ENCODE results near the gene BMP5. TPM values are rescaled to one million over a fixed set of nuclear protein-coding genes. Genes with fewer than 3 reads are reported as not detected.

Gene BMP5
- total RNA-seq, 1 experiment from 2014 or later = 0.48 TPM

DNA sequence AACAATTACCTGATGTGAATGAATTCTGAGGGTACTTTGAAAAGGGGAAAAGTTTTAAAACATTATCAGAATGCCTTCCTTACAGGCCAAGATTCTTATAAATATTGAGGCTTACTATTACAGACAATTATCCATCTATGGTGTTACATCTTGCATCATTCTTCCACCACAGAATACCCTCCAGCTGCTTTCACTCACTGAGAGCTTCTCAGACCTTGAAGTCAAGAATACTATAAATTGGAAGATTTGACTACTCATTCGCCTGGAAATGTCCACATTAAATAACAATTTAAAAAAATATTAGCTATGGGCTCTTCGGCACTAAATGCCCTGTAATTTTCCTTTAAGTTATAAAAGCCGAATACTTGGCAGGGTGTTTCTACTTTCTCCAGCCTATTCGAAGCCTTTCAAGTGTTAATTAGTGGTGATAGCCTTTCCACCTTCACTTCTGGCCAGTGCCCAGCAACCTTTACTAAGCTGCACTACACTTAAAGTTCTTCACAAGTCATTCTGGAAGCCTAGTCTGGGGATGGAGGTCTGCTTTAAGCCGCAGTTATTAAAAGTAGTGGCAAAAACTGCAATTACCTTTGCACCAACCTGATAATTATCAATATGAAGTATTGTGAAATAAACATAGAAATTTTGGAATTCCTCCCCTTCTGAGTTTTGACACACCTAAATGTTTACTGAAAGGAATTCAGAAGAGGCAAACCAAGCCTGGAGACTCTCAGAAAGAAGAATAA lies 100.9 kb downstream of the BMP5 start:
- POLR2A ChIA-PET = no interaction called here
- Mint-ChIP-seq H3K27ac (ENCODE audit: unreplicated experiment) (no peak overlapping the region), H3K9me3 (ENCODE audit: unreplicated experiment) (no peaks in the 10 kb centered on the region), H3K27me3 (ENCODE audit: insufficient read depth, unreplicated experiment) (peaks cover 4% of the 10 kb centered on the region), H3K4me1 (ENCODE audit: low read depth, unreplicated experiment) (peaks cover 6% of the 10 kb centered on the region), H3K36me3 (ENCODE audit: insufficient read depth, unreplicated experiment) (no peaks in the 10 kb centered on the region), H3K4me3 (ENCODE audit: unreplicated experiment) (no peak overlapping the region)
- DNase-seq = no peak
- no TSS peak for BruUV-seq (replicated peaks)
- no peaks in the 10 kb centered on the region for H3K9me3 ChIP-seq
- CTCF ChIA-PET = no interaction called here
- intact Hi-C loops (cut with micrococcal nuclease; ENCODE audit: unreplicated experiment) = no loop called here
- H3K36me3 ChIP-seq (ENCODE audit: control insufficient read depth, insufficient read depth, low read length) = no peaks in the 10 kb centered on the region
- H3K27me3 ChIP-seq (replicated peaks; ENCODE audit: control insufficient read depth, insufficient read depth, low read length) = no peaks in the 10 kb centered on the region
- TF ChIP-seq, protein P1, sequence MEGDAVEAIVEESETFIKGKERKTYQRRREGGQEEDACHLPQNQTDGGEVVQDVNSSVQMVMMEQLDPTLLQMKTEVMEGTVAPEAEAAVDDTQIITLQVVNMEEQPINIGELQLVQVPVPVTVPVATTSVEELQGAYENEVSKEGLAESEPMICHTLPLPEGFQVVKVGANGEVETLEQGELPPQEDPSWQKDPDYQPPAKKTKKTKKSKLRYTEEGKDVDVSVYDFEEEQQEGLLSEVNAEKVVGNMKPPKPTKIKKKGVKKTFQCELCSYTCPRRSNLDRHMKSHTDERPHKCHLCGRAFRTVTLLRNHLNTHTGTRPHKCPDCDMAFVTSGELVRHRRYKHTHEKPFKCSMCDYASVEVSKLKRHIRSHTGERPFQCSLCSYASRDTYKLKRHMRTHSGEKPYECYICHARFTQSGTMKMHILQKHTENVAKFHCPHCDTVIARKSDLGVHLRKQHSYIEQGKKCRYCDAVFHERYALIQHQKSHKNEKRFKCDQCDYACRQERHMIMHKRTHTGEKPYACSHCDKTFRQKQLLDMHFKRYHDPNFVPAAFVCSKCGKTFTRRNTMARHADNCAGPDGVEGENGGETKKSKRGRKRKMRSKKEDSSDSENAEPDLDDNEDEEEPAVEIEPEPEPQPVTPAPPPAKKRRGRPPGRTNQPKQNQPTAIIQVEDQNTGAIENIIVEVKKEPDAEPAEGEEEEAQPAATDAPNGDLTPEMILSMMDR (IDR thresholded peaks at IDR 0.05; ENCODE audit: insufficient read depth in 1 of 2, low read depth in 1 of 2, low read length in 1 of 2, severe bottlenecking in 1 of 2, unreplicated experiment in 1 of 2) = no peak
- no peak overlapping the region for H3K4me3 ChIP-seq (ENCODE audit: low read depth, low read length)
- H3K4me1 ChIP-seq = no peaks in the 10 kb centered on the region

DNA sequence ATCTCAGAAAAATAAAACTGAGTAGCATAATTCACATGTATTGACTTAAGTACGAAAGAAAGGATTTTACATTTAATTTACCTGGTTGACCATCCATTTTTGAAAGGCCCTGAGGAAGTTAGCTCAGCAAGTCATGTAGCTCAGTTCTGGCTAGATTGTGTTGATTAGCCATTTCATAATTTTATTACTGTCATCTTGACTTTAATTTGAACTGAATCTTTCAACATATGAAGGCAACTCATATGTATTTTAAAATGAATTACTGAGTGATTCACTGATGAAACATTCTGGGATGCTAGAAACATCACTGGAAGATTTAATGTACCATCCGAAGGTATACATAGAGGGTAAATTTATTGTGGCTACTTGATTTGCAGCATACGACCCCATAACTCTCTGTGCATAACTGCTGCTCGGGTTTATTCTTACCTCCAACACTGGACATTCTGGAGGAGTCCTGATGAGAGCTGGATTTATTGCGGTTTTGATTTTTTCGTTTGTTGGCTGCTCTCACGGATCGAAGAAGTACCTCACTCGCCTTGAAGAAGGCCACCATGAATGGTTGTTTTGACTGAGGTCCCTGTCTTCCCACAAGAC lies 101.7 kb downstream of the BMP5 start:
- no peaks in the 10 kb centered on the region for H3K9me3 Mint-ChIP-seq (ENCODE audit: unreplicated experiment)
- H3K4me1 Mint-ChIP-seq (ENCODE audit: low read depth, unreplicated experiment) = peaks cover 6% of the 10 kb centered on the region
- no peaks in the 10 kb centered on the region for H3K36me3 ChIP-seq (ENCODE audit: control insufficient read depth, insufficient read depth, low read length)
- peaks cover 4% of the 10 kb centered on the region for H3K27me3 Mint-ChIP-seq (ENCODE audit: insufficient read depth, unreplicated experiment)
- POLR2A ChIA-PET = no interaction called here
- H3K9me3 ChIP-seq = no peaks in the 10 kb centered on the region
- H3K4me3 ChIP-seq (ENCODE audit: low read depth, low read length) = no peak overlapping the region
- CTCF ChIA-PET = no interaction called here
- BruUV-seq (replicated peaks) = no TSS peak
- no peaks in the 10 kb centered on the region for H3K4me1 ChIP-seq
- TF ChIP-seq, protein P1 (IDR thresholded peaks at IDR 0.05; ENCODE audit: insufficient read depth in 1 of 2, low read depth in 1 of 2, low read length in 1 of 2, severe bottlenecking in 1 of 2, unreplicated experiment in 1 of 2) = no peak
- no peaks in the 10 kb centered on the region for H3K36me3 Mint-ChIP-seq (ENCODE audit: insufficient read depth, unreplicated experiment)
- no peaks in the 10 kb centered on the region for H3K27me3 ChIP-seq (replicated peaks; ENCODE audit: control insufficient read depth, insufficient read depth, low read length)
- intact Hi-C loops (cut with micrococcal nuclease; ENCODE audit: unreplicated experiment) = no loop called here
- H3K27ac Mint-ChIP-seq (ENCODE audit: unreplicated experiment) = no peak overlapping the region
- DNase-seq = no peak
- no peak overlapping the region for H3K4me3 Mint-ChIP-seq (ENCODE audit: unreplicated experiment)

DNA sequence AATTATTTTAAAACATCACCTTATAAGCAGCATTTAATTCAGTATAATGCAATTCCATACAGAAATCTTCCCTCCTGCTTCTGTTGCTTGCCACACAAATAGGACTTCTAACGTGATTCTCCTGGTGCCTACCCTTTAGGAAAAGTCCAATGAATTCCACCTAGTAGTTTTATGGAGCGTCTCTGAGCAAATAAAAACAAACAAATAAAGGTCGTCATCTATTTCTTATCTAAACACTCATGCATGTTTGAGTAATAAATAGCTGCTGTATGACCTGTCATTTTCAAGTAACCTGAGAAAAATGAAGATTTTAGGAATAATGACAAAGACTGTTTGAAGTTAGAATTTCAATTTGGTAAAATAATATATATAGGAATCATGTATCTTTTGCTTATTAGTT lies 102.7 kb downstream of the BMP5 start:
- no TSS peak for BruUV-seq (replicated peaks)
- CTCF ChIA-PET = no interaction called here
- POLR2A ChIA-PET = no interaction called here
- intact Hi-C loops (cut with micrococcal nuclease; ENCODE audit: unreplicated experiment) = no loop called here
- Histone ChIP-seq H3K36me3 (ENCODE audit: control insufficient read depth, insufficient read depth, low read length) (no peaks in the 10 kb centered on the region), H3K4me1 (no peaks in the 10 kb centered on the region), H3K9me3 (no peaks in the 10 kb centered on the region), H3K4me3 (ENCODE audit: low read depth, low read length) (no peak overlapping the region), H3K27me3 (replicated peaks; ENCODE audit: control insufficient read depth, insufficient read depth, low read length) (no peaks in the 10 kb centered on the region)
- Mint-ChIP-seq H3K27me3 (ENCODE audit: insufficient read depth, unreplicated experiment) (peaks cover 2% of the 10 kb centered on the region), H3K36me3 (ENCODE audit: insufficient read depth, unreplicated experiment) (no peaks in the 10 kb centered on the region), H3K4me1 (ENCODE audit: low read depth, unreplicated experiment) (peaks cover 6% of the 10 kb centered on the region), H3K9me3 (ENCODE audit: unreplicated experiment) (no peaks in the 10 kb centered on the region), H3K4me3 (ENCODE audit: unreplicated experiment) (no peak overlapping the region), H3K27ac (ENCODE audit: unreplicated experiment) (no peak overlapping the region)
- DNase-seq = no peak
- TF ChIP-seq, protein P1 (IDR thresholded peaks at IDR 0.05; ENCODE audit: insufficient read depth in 1 of 2, low read depth in 1 of 2, low read length in 1 of 2, severe bottlenecking in 1 of 2, unreplicated experiment in 1 of 2) = no peak
